ENCODE results near the gene PLSCR2.

- TF ChIP-seq REST (IDR thresholded peaks at IDR 0.05; ENCODE audit: insufficient replicate concordance, low read depth): no peak
- no peak for TF ChIP-seq POLR2AphosphoS5 (IDR thresholded peaks at IDR 0.05; ENCODE audit: low read depth)
- TF ChIP-seq CTCF (IDR thresholded peaks at IDR 0.05; ENCODE audit: insufficient read depth, low read length): no peak
- TF ChIP-seq SPI1 (IDR thresholded peaks at IDR 0.05; ENCODE audit: borderline replicate concordance, low read depth): no peak
These were observed 74.2 kb downstream of the PLSCR2 start for GRCh38 chr3:146395164-146395563.

Measured in HL-60 (cell line).